GM23338 (cell line): ENCODE results near the gene CRADD. TPM values are rescaled to one million over a fixed set of nuclear protein-coding genes. Genes with fewer than 3 reads are reported as not detected.

Experiments
- ATAC-seq: fragments of 200-7000 bp; cut with Tn5 transposase; 3 replicates; pipeline ENCODE4 v1.9.1; 2020
- DNase-seq: peaks from one replicate; pipeline ENCODE4 v3.0.0-alpha.2; 2015; ENCODE audit warnings: low spot score
- H2AFZ ChIP-seq: fragments of 200-600 bp; sonication (generic); 2 replicates; pipeline ENCODE4 v1.8.0; 2016; ENCODE audit warnings: antibody characterized with exemption, mild to moderate bottlenecking, moderate library complexity
- H3F3A ChIP-seq: fragments of 200-600 bp; sonication (generic); replicated peaks from 2 replicates; pipeline ENCODE4 v1.8.0; 2017; ENCODE audit warnings: antibody characterized with exemption, mixed run types, low read depth
- H3K27ac ChIP-seq: fragments of 200-600 bp; sonication (generic); 2 replicates; pipeline ENCODE4 v1.6.1; 2016; ENCODE audit warnings: low read depth
- H3K27me3 ChIP-seq: fragments of 200-600 bp; sonication (generic); 2 replicates; pipeline ENCODE4 v1.8.0; 2016; ENCODE audit warnings: mild to moderate bottlenecking, mixed run types, moderate library complexity; ENCODE audit not compliant: insufficient read depth
- H3K36me3 ChIP-seq: fragments of 200-600 bp; sonication (generic); 2 replicates; pipeline ENCODE4 v1.8.0; 2016; ENCODE audit warnings: mild to moderate bottlenecking; ENCODE audit not compliant: insufficient read depth
- H3K4me1 ChIP-seq: fragments of 200-600 bp; sonication (generic); 2 replicates; pipeline ENCODE4 v1.8.0; 2016; ENCODE audit warnings: mild to moderate bottlenecking, moderate library complexity; ENCODE audit not compliant: insufficient read depth
- H3K4me2 ChIP-seq: fragments of 200-600 bp; sonication (generic); 2 replicates; pipeline ENCODE4 v1.7.1; 2017; ENCODE audit warnings: mixed run types
- H3K4me3 ChIP-seq: fragments of 200-600 bp; sonication (generic); 2 replicates; pipeline ENCODE4 v1.6.1; 2016; ENCODE audit warnings: mixed run types
- H3K79me2 ChIP-seq: fragments of 200-600 bp; sonication (generic); replicated peaks from 2 replicates; pipeline ENCODE4 v1.8.0; 2017; ENCODE audit warnings: mild to moderate bottlenecking; ENCODE audit not compliant: insufficient read depth
- H3K9me2 ChIP-seq: fragments of 200-600 bp; sonication (generic); 2 replicates; pipeline ENCODE4 v1.8.0; 2017; ENCODE audit not compliant: insufficient read depth
- H4K20me1 ChIP-seq: fragments of 200-600 bp; sonication (generic); replicated peaks from 2 replicates; pipeline ENCODE4 v1.8.0; 2017; ENCODE audit warnings: mild to moderate bottlenecking; ENCODE audit not compliant: insufficient read depth
- H3K27ac Mint-ChIP-seq: 2 replicates; pipeline ENCODE4 v1.8.0; 2020; ENCODE audit warnings: inconsistent platforms, mild to moderate bottlenecking, moderate library complexity, mixed read lengths
- H3K27me3 Mint-ChIP-seq: 3 replicates; pipeline ENCODE4 v1.8.0; 2022; ENCODE audit warnings: low read depth, mild to moderate bottlenecking, moderate library complexity, mixed read lengths, inconsistent platforms; ENCODE audit not compliant: insufficient read depth, poor library complexity
- H3K36me3 Mint-ChIP-seq: 3 replicates; pipeline ENCODE4 v1.8.0; 2021; ENCODE audit warnings: low read depth, mild to moderate bottlenecking, inconsistent platforms, moderate library complexity, mixed read lengths
- H3K4me1 Mint-ChIP-seq: 3 replicates; pipeline ENCODE4 v1.8.0; 2020; ENCODE audit warnings: mild to moderate bottlenecking, inconsistent platforms, mixed read lengths
- H3K4me3 Mint-ChIP-seq: 3 replicates; pipeline ENCODE4 v1.8.0; 2021; ENCODE audit warnings: moderate library complexity, mild to moderate bottlenecking, inconsistent platforms, mixed read lengths
- H3K9me3 Mint-ChIP-seq: 3 replicates; pipeline ENCODE4 v1.8.0; 2020; ENCODE audit warnings: moderate library complexity, mild to moderate bottlenecking, inconsistent platforms, mixed read lengths
- CREB1 ChIP-seq: fragments of 250-450 bp; sonication (Bioruptor Pico); IDR thresholded peaks from 2 replicates; pipeline ENCODE4 v1.5.0; 2020; ENCODE audit warnings: low read depth, mild to moderate bottlenecking, moderate library complexity
- EZH2 ChIP-seq: fragments of 200-600 bp; sonication (generic); IDR thresholded peaks from one replicate; pipeline ENCODE4 v1.8.0; 2017; ENCODE audit warnings: antibody characterized with exemption, mild to moderate bottlenecking, low read depth; ENCODE audit not compliant: unreplicated experiment
- EZH2phosphoT487 ChIP-seq: fragments of 200-600 bp; sonication (generic); IDR thresholded peaks from one replicate; pipeline ENCODE4 v1.8.1; 2018; ENCODE audit warnings: antibody characterized with exemption; ENCODE audit not compliant: unreplicated experiment
- JUNB ChIP-seq: IDR thresholded peaks from one replicate; pipeline ENCODE4 v1.6.1; 2016; ENCODE audit warnings: antibody characterized with exemption; ENCODE audit not compliant: unreplicated experiment
- NANOG ChIP-seq: IDR thresholded peaks from 2 replicates; pipeline ENCODE4 v1.6.1; 2016; ENCODE audit warnings: antibody characterized with exemption, borderline replicate concordance
- POLR2AphosphoS5 ChIP-seq: IDR thresholded peaks from 2 replicates; pipeline ENCODE4 v1.6.1; 2016; ENCODE audit warnings: antibody characterized with exemption, low read depth
- STAT1 ChIP-seq: IDR thresholded peaks from one replicate; pipeline ENCODE4 v1.6.1; 2016; ENCODE audit warnings: antibody characterized with exemption; ENCODE audit not compliant: unreplicated experiment
- ZNF114 ChIP-seq: fragments of 250-450 bp; sonication (Bioruptor Pico); IDR thresholded peaks from 2 replicates; pipeline ENCODE4 v1.5.0; 2020; ENCODE audit warnings: mild to moderate bottlenecking, moderate library complexity
- ZNF331 ChIP-seq: fragments of 250-450 bp; sonication (Bioruptor Pico); IDR thresholded peaks from 2 replicates; pipeline ENCODE4 v1.5.0; 2020; ENCODE audit warnings: low read depth, mild to moderate bottlenecking, moderate library complexity
- polyA plus RNA-seq: library from polyadenylated mRNA; unstranded; fragments of >200 nt; fragmentation: Nextera tagmentation; extraction: Ambion mirVana; gene quantifications from 2 replicates; pipeline ENCODE4 v1.2.1, GENCODE V29; 2016
- total RNA-seq: library from RNA; depleted of rRNA; stranded (reverse); fragments of >200 nt; shearing (Covaris generic); gene quantifications from 2 replicates; pipeline ENCODE4 v1.2.3, GENCODE V29; 2014
- TF ChIP-seq, protein P1 (sequence below): fragments of 250-450 bp; sonication (Bioruptor Pico); IDR thresholded peaks from 2 replicates; pipeline ENCODE4 v1.5.0; 2020; ENCODE audit warnings: mild to moderate bottlenecking, moderate library complexity
- TF ChIP-seq, protein P2 (sequence below), 2 experiments: fragments of 200-600 bp in 1 of 2; sonication (generic) in 1 of 2; conservative IDR thresholded peaks; 2 replicates each; pipeline versions ENCODE4 v1.5.1 to v1.6.1; 2016 to 2017; ENCODE audit warnings: antibody characterized with exemption in 2 of 2, low read depth in 2 of 2, mild to moderate bottlenecking in 2 of 2, moderate library complexity in 1 of 2
- TF ChIP-seq, protein P3 (sequence below): IDR thresholded peaks from 2 replicates; pipeline ENCODE4 v1.6.1; 2016; ENCODE audit warnings: antibody characterized with exemption
- TF ChIP-seq, protein P4 (sequence below): IDR thresholded peaks from one replicate; pipeline ENCODE4 v1.6.1; 2018; ENCODE audit warnings: antibody characterized with exemption; ENCODE audit not compliant: unreplicated experiment

The CRADD gene
- total and polyA plus RNA-seq, 2 experiments from 2014 or later = 6.3 to 27.9 TPM

DNA sequence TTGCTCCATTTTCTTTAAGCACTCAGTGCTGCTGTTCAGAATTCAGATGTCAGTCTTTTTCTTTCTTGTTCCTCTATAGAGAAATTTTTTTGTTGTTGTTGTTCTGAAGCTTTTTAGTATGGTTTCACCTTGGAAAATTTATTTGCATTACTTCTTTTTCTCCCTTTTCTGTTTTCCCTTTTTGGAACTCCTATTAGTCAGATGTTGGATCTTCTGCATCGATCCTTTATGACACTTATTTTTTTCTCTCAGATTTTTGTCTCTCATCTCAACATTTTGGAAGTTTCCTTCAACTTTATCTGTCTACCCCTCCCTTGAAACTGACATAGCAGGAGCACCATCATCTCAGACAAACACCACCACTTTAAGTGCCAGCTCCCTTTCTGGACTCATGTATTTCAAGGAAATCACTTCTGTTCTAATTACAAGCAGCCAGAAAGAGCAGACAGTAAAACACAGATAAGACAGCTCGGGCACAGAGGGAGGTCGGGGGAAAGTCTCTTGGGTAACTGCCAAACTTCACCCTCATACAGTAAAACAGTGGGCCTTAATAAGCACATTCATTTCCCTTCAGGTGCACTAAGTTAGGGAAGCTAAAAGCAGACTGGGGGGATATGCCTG, 248.5 kb downstream of the CRADD start:
- H3K4me3 Mint-ChIP-seq = no peak overlapping the region
- no peaks in the 10 kb centered on the region for H3K79me2 ChIP-seq
- H3K4me1 ChIP-seq = no peaks in the 10 kb centered on the region
- no peak overlapping the region for H3K4me3 ChIP-seq
- no peaks in the 10 kb centered on the region for H3K27me3 ChIP-seq
- H3K27ac Mint-ChIP-seq = no peak overlapping the region
- no peaks in the 10 kb centered on the region for H3K9me2 ChIP-seq
- no peaks in the 10 kb centered on the region for H3K4me1 Mint-ChIP-seq
- H4K20me1 ChIP-seq = no peaks in the 10 kb centered on the region
- H3K27me3 Mint-ChIP-seq = peaks cover 9% of the 10 kb centered on the region
- DNase-seq = no peak
- H3K36me3 Mint-ChIP-seq = peaks cover 8% of the 10 kb centered on the region
- peaks cover 12% of the 10 kb centered on the region; the same call in 1 of the 2 replicates for H3K36me3 ChIP-seq
- peaks cover 37% of the 10 kb centered on the region for H3K9me3 Mint-ChIP-seq
- ATAC-seq = no peak
- H2AFZ ChIP-seq = no peak overlapping the region
- no peaks in the 10 kb centered on the region for H3F3A ChIP-seq
- H3K4me2 ChIP-seq = no peak overlapping the region
- TF ChIP-seq CREB1 (CRISPR knock-in tag) (no peak), EZH2phosphoT487 (no peak), STAT1 (no peak), JUNB (no peak), POLR2AphosphoS5 (no peak), NANOG (no peak), ZNF114 (CRISPR knock-in tag) (no peak), ZNF331 (CRISPR knock-in tag) (no peak), EZH2 (no peak)
- TF ChIP-seq, protein P1, sequence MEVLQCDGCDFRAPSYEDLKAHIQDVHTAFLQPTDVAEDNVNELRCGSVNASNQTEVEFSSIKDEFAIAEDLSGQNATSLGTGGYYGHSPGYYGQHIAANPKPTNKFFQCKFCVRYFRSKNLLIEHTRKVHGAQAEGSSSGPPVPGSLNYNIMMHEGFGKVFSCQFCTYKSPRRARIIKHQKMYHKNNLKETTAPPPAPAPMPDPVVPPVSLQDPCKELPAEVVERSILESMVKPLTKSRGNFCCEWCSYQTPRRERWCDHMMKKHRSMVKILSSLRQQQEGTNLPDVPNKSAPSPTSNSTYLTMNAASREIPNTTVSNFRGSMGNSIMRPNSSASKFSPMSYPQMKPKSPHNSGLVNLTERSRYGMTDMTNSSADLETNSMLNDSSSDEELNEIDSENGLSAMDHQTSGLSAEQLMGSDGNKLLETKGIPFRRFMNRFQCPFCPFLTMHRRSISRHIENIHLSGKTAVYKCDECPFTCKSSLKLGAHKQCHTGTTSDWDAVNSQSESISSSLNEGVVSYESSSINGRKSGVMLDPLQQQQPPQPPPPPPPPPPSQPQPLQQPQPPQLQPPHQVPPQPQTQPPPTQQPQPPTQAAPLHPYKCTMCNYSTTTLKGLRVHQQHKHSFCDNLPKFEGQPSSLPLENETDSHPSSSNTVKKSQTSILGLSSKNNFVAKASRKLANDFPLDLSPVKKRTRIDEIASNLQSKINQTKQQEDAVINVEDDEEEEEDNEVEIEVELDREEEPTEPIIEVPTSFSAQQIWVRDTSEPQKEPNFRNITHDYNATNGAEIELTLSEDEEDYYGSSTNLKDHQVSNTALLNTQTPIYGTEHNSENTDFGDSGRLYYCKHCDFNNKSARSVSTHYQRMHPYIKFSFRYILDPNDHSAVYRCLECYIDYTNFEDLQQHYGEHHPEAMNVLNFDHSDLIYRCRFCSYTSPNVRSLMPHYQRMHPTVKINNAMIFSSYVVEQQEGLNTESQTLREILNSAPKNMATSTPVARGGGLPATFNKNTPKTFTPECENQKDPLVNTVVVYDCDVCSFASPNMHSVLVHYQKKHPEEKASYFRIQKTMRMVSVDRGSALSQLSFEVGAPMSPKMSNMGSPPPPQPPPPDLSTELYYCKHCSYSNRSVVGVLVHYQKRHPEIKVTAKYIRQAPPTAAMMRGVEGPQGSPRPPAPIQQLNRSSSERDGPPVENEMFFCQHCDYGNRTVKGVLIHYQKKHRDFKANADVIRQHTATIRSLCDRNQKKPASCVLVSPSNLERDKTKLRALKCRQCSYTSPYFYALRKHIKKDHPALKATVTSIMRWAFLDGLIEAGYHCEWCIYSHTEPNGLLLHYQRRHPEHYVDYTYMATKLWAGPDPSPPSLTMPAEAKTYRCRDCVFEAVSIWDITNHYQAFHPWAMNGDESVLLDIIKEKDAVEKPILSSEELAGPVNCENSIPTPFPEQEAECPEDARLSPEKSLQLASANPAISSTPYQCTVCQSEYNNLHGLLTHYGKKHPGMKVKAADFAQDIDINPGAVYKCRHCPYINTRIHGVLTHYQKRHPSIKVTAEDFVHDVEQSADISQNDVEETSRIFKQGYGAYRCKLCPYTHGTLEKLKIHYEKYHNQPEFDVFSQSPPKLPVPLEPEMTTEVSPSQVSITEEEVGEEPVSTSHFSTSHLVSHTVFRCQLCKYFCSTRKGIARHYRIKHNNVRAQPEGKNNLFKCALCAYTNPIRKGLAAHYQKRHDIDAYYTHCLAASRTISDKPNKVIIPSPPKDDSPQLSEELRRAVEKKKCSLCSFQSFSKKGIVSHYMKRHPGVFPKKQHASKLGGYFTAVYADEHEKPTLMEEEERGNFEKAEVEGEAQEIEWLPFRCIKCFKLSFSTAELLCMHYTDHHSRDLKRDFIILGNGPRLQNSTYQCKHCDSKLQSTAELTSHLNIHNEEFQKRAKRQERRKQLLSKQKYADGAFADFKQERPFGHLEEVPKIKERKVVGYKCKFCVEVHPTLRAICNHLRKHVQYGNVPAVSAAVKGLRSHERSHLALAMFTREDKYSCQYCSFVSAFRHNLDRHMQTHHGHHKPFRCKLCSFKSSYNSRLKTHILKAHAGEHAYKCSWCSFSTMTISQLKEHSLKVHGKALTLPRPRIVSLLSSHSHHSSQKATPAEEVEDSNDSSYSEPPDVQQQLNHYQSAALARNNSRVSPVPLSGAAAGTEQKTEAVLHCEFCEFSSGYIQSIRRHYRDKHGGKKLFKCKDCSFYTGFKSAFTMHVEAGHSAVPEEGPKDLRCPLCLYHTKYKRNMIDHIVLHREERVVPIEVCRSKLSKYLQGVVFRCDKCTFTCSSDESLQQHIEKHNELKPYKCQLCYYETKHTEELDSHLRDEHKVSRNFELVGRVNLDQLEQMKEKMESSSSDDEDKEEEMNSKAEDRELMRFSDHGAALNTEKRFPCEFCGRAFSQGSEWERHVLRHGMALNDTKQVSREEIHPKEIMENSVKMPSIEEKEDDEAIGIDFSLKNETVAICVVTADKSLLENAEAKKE = no peak
- TF ChIP-seq, protein P2, sequence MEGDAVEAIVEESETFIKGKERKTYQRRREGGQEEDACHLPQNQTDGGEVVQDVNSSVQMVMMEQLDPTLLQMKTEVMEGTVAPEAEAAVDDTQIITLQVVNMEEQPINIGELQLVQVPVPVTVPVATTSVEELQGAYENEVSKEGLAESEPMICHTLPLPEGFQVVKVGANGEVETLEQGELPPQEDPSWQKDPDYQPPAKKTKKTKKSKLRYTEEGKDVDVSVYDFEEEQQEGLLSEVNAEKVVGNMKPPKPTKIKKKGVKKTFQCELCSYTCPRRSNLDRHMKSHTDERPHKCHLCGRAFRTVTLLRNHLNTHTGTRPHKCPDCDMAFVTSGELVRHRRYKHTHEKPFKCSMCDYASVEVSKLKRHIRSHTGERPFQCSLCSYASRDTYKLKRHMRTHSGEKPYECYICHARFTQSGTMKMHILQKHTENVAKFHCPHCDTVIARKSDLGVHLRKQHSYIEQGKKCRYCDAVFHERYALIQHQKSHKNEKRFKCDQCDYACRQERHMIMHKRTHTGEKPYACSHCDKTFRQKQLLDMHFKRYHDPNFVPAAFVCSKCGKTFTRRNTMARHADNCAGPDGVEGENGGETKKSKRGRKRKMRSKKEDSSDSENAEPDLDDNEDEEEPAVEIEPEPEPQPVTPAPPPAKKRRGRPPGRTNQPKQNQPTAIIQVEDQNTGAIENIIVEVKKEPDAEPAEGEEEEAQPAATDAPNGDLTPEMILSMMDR (conservative IDR thresholded peaks at IDR 0.05; ENCODE audit: low read depth in 2 of 2) = no peak
- TF ChIP-seq, protein P3, sequence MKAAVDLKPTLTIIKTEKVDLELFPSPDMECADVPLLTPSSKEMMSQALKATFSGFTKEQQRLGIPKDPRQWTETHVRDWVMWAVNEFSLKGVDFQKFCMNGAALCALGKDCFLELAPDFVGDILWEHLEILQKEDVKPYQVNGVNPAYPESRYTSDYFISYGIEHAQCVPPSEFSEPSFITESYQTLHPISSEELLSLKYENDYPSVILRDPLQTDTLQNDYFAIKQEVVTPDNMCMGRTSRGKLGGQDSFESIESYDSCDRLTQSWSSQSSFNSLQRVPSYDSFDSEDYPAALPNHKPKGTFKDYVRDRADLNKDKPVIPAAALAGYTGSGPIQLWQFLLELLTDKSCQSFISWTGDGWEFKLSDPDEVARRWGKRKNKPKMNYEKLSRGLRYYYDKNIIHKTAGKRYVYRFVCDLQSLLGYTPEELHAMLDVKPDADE = no peak
- TF ChIP-seq, protein P4, sequence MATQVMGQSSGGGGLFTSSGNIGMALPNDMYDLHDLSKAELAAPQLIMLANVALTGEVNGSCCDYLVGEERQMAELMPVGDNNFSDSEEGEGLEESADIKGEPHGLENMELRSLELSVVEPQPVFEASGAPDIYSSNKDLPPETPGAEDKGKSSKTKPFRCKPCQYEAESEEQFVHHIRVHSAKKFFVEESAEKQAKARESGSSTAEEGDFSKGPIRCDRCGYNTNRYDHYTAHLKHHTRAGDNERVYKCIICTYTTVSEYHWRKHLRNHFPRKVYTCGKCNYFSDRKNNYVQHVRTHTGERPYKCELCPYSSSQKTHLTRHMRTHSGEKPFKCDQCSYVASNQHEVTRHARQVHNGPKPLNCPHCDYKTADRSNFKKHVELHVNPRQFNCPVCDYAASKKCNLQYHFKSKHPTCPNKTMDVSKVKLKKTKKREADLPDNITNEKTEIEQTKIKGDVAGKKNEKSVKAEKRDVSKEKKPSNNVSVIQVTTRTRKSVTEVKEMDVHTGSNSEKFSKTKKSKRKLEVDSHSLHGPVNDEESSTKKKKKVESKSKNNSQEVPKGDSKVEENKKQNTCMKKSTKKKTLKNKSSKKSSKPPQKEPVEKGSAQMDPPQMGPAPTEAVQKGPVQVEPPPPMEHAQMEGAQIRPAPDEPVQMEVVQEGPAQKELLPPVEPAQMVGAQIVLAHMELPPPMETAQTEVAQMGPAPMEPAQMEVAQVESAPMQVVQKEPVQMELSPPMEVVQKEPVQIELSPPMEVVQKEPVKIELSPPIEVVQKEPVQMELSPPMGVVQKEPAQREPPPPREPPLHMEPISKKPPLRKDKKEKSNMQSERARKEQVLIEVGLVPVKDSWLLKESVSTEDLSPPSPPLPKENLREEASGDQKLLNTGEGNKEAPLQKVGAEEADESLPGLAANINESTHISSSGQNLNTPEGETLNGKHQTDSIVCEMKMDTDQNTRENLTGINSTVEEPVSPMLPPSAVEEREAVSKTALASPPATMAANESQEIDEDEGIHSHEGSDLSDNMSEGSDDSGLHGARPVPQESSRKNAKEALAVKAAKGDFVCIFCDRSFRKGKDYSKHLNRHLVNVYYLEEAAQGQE = no peak
- H3K27ac ChIP-seq = no peak overlapping the region
